ENCODE measurements around the gene PLA2G4E. TPM values are rescaled to one million over a fixed set of nuclear protein-coding genes. Genes with fewer than 3 reads are reported as not detected.

The PLA2G4E gene
- total RNA-seq, 1 experiment from 2014 or later, result not detected

DNA sequence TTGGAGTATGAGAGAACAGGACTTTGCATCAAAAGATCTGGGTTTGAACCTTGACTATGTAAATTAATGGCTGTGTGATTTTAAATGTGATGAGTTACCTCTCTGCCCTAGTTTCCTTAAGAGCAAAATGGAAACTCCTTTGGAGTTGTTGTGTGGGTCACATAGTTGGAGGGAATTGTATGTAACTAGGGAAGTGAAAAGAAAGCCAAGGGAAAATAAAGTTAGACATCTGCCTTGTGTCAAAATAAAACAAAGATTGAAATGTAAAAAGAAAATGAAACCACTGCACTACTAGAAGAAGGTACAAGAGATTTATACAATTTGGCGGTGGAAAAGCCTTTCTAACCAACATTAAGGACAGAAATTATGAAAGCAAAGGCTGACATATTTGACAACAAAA lies 46.8 kb downstream of the PLA2G4E start:
- TF ChIP-seq, protein P1, sequence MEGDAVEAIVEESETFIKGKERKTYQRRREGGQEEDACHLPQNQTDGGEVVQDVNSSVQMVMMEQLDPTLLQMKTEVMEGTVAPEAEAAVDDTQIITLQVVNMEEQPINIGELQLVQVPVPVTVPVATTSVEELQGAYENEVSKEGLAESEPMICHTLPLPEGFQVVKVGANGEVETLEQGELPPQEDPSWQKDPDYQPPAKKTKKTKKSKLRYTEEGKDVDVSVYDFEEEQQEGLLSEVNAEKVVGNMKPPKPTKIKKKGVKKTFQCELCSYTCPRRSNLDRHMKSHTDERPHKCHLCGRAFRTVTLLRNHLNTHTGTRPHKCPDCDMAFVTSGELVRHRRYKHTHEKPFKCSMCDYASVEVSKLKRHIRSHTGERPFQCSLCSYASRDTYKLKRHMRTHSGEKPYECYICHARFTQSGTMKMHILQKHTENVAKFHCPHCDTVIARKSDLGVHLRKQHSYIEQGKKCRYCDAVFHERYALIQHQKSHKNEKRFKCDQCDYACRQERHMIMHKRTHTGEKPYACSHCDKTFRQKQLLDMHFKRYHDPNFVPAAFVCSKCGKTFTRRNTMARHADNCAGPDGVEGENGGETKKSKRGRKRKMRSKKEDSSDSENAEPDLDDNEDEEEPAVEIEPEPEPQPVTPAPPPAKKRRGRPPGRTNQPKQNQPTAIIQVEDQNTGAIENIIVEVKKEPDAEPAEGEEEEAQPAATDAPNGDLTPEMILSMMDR (IDR thresholded peaks at IDR 0.05), result no peak
- TF ChIP-seq SIN3A (IDR thresholded peaks at IDR 0.05; ENCODE audit: borderline replicate concordance, insufficient read depth, low read depth, low read length) (no peak), TCF7L2 (IDR thresholded peaks at IDR 0.05; ENCODE audit: low read depth, low read length) (no peak), POLR2AphosphoS5 (IDR thresholded peaks at IDR 0.05; ENCODE audit: low read depth, low read length) (no peak), REST (IDR thresholded peaks at IDR 0.05; ENCODE audit: insufficient read depth in 1 of 2, low read depth in 2 of 2, low read length in 1 of 2) (no peak)
- no TSS peak for BruUV-seq (replicated peaks)
- ATAC-seq (no peak), DNase-seq (ENCODE audit: low read depth, low spot score) (no peak)
- Histone ChIP-seq H3K36me3 (ENCODE audit: control insufficient read depth, insufficient read depth, low read length) (no peaks in the 10 kb centered on the region; the same call in 1 of the 2 replicates), H3K27ac (ENCODE audit: low read length) (peak overlapping the region; percentile 41), H3K27me3 (ENCODE audit: control insufficient read depth, insufficient read depth, low read length) (no peaks in the 10 kb centered on the region), H3K4me3 (ENCODE audit: low read depth in 2 of 2, low read length in 2 of 2) (no peak overlapping the region), H3K9me3 (ENCODE audit: control insufficient read depth, insufficient read depth, low read depth, low read length) (no peaks in the 10 kb centered on the region), H3K4me1 (ENCODE audit: control insufficient read depth, insufficient read depth, low read length) (peaks cover 20% of the 10 kb centered on the region; the same call in 1 of the 2 replicates)
- ChIA-PET CTCF (no interaction called here), POLR2A (no interaction called here)
- intact Hi-C loops (cut with micrococcal nuclease; ENCODE audit: unreplicated experiment), result no loop called here
- in situ Hi-C loops (cut with HindIII; ENCODE audit: low pct_unique_long_range_greater_than_20kb, low sequenced_read_pairs), result no loop called here

DNA sequence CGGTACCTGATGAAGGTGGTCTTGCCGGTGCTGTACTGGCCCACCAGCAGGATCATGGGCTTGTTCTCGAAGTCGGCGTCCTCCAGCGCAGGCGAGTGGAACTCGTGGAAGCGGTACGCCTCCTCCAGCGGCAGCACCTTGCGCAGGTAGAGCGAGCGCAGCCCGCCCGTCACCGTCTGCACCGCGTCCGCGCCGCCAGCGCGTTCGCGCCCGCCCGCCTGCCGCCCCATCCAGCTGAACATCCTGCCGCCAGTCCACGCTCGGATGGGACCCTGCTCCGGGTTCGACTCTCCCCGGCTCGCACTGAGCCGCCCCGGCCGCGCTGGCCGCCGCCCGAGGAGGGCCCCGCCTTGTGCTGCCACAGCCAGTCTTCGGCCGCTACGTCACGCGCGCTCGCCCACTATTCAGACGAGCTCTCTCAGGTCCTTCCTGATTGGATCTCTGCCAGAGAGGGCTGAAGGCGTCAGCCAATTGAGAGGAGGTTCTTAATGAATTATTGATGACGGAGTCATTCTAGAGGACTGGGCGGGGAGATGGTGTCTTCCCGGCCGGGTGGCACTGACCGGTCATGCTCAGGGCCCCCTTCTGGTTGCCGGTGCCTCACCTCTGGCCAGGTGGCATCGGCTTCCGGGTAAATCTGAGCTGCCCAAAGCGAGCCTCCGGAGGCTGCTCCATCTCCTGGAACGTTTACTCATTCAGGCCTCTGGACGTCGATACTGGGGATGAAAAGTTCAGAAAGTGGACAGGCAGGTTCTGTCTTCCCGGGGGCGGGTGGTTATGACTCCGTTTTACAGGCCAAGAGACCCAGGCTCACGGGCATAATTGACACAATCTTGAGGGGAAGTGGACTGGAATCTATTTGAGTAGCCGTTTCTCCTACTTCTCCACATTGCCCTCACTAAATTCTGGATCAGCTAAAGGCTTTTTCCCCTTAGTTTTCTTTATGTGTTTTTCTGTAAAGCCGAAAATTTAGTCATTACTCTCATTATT lies 48.3 kb downstream of the PLA2G4E start, which contains the start of gene EHD4:
TSS of gene EHD4 (minus strand) at position 305 of the 990 bp plus-strand sequence. CDS start at position 242, 63 bp downstream.
- in situ Hi-C loops (cut with HindIII; ENCODE audit: low pct_unique_long_range_greater_than_20kb, low sequenced_read_pairs), result no loop called here
- no TSS peak for BruUV-seq (replicated peaks)
- ChIA-PET CTCF (interaction anchor here (1.2 to 1.6 kb wide), 2 partner anchors 35 to 199 kb away, joined by 3 to 5 read pairs; no protein-coding TSS in a partner anchor), POLR2A (interaction anchor here (0.6 to 1.6 kb wide), 3 partner anchors 13 to 517 kb away, joined by 4 to 9 read pairs (median 4); no protein-coding TSS in a partner anchor)
- ATAC-seq (peak; percentile 98), DNase-seq (ENCODE audit: low read depth, low spot score) (peak; percentile 95)
- Histone ChIP-seq H3K9me3 (ENCODE audit: control insufficient read depth, insufficient read depth, low read depth, low read length) (no peaks in the 10 kb centered on the region), H3K27me3 (ENCODE audit: control insufficient read depth, insufficient read depth, low read length) (no peaks in the 10 kb centered on the region), H3K4me1 (ENCODE audit: control insufficient read depth, insufficient read depth, low read length) (peaks cover 29% of the 10 kb centered on the region; the same call in 1 of the 2 replicates), H3K27ac (ENCODE audit: low read length) (peak within 1 kb of the TSS; percentile 92), H3K36me3 (ENCODE audit: control insufficient read depth, insufficient read depth, low read length) (no peaks in the 10 kb centered on the region; the same call in 1 of the 2 replicates), H3K4me3 (ENCODE audit: low read depth in 2 of 2, low read length in 2 of 2) (peak within 1 kb of the TSS; percentile 85 to 88)
- intact Hi-C loops (cut with micrococcal nuclease; ENCODE audit: unreplicated experiment), result no loop called here
- TF ChIP-seq POLR2AphosphoS5 (IDR thresholded peaks at IDR 0.05; ENCODE audit: low read depth, low read length) (peak; percentile 79), SIN3A (IDR thresholded peaks at IDR 0.05; ENCODE audit: borderline replicate concordance, insufficient read depth, low read depth, low read length) (peak; percentile 21; the same call in 1 of the 2 replicates), TCF7L2 (IDR thresholded peaks at IDR 0.05; ENCODE audit: low read depth, low read length) (0 out of 2 replicates have a peak, but pooled peaks have one; percentile 13), REST (IDR thresholded peaks at IDR 0.05; ENCODE audit: insufficient read depth in 1 of 2, low read depth in 2 of 2, low read length in 1 of 2) (no peak)
- TF ChIP-seq, protein P1 (IDR thresholded peaks at IDR 0.05), result peak; percentile 67
